Measurements from ENCODE around the gene IGSF9.

The IGSF9 gene

GRCh38 chr1:159951016-159951415 lies 5.6 kb upstream of the IGSF9 start:
- no peaks in the 10 kb centered on the region for H3K27me3 ChIP-seq (ENCODE audit: insufficient read depth, low read length, poor library complexity, severe bottlenecking)
- H2AFZ ChIP-seq (ENCODE audit: low read length) = no peak overlapping the region
- no peak overlapping the region for H3K9ac ChIP-seq (ENCODE audit: low read depth, low read length, poor library complexity, severe bottlenecking)
- no peaks in the 10 kb centered on the region for H3K4me1 ChIP-seq (ENCODE audit: insufficient read depth, low read length, poor library complexity, severe bottlenecking)
- H3K9me2 ChIP-seq (replicated peaks; ENCODE audit: low read depth, low read length) = no peaks in the 10 kb centered on the region
- no peaks in the 10 kb centered on the region for H4K20me1 ChIP-seq (ENCODE audit: insufficient read depth, low read length, poor library complexity, severe bottlenecking)
- no peaks in the 10 kb centered on the region for H3K9me3 ChIP-seq (ENCODE audit: insufficient read depth, low read depth, low read length)
- H3K4me3 ChIP-seq (ENCODE audit: low read length, poor library complexity, severe bottlenecking) = no peak overlapping the region
- no peak overlapping the region for H3K4me2 ChIP-seq (ENCODE audit: low read depth, low read length, poor library complexity, severe bottlenecking)
- TF ChIP-seq EZH2phosphoT487 (IDR thresholded peaks at IDR 0.05; ENCODE audit: borderline replicate concordance) (no peak), CTCF (conservative IDR thresholded peaks at IDR 0.05; ENCODE audit: low read length) (no peak)
- H3K79me2 ChIP-seq (ENCODE audit: insufficient read depth, low read length) = no peaks in the 10 kb centered on the region
- no peaks in the 10 kb centered on the region for H3K36me3 ChIP-seq (ENCODE audit: insufficient read depth, low read length)
- no peaks in the 10 kb centered on the region for H3F3A ChIP-seq (ENCODE audit: low read depth)

GRCh38 chr1:159949981-159950381 lies 4.6 kb upstream of the IGSF9 start:
- Histone ChIP-seq H3K36me3 (ENCODE audit: insufficient read depth, low read length) (no peaks in the 10 kb centered on the region), H3K9ac (ENCODE audit: low read depth, low read length, poor library complexity, severe bottlenecking) (no peak overlapping the region), H3K4me2 (ENCODE audit: low read depth, low read length, poor library complexity, severe bottlenecking) (no peak overlapping the region), H3K9me3 (ENCODE audit: insufficient read depth, low read depth, low read length) (no peaks in the 10 kb centered on the region), H4K20me1 (ENCODE audit: insufficient read depth, low read length, poor library complexity, severe bottlenecking) (no peaks in the 10 kb centered on the region), H3K27me3 (ENCODE audit: insufficient read depth, low read length, poor library complexity, severe bottlenecking) (no peaks in the 10 kb centered on the region), H3K9me2 (replicated peaks; ENCODE audit: low read depth, low read length) (no peaks in the 10 kb centered on the region), H3K4me1 (ENCODE audit: insufficient read depth, low read length, poor library complexity, severe bottlenecking) (peaks cover 5% of the 10 kb centered on the region), H2AFZ (ENCODE audit: low read length) (no peak overlapping the region), H3F3A (ENCODE audit: low read depth) (no peaks in the 10 kb centered on the region), H3K4me3 (ENCODE audit: low read length, poor library complexity, severe bottlenecking) (no peak overlapping the region), H3K79me2 (ENCODE audit: insufficient read depth, low read length) (no peaks in the 10 kb centered on the region)
- no peak for TF ChIP-seq CTCF (conservative IDR thresholded peaks at IDR 0.05; ENCODE audit: low read length)
- TF ChIP-seq EZH2phosphoT487 (IDR thresholded peaks at IDR 0.05; ENCODE audit: borderline replicate concordance) = no peak

GRCh38 chr1:159949123-159949522 lies 3.7 kb upstream of the IGSF9 start:
- H3K9me3 ChIP-seq (ENCODE audit: insufficient read depth, low read depth, low read length) = no peaks in the 10 kb centered on the region
- no peaks in the 10 kb centered on the region for H3K79me2 ChIP-seq (ENCODE audit: insufficient read depth, low read length)
- H3K36me3 ChIP-seq (ENCODE audit: insufficient read depth, low read length) = no peaks in the 10 kb centered on the region
- H3K27me3 ChIP-seq (ENCODE audit: insufficient read depth, low read length, poor library complexity, severe bottlenecking) = no peaks in the 10 kb centered on the region
- H2AFZ ChIP-seq (ENCODE audit: low read length) = no peak overlapping the region
- no peaks in the 10 kb centered on the region for H3K9me2 ChIP-seq (replicated peaks; ENCODE audit: low read depth, low read length)
- peaks cover 6% of the 10 kb centered on the region for H3K4me1 ChIP-seq (ENCODE audit: insufficient read depth, low read length, poor library complexity, severe bottlenecking)
- H4K20me1 ChIP-seq (ENCODE audit: insufficient read depth, low read length, poor library complexity, severe bottlenecking) = no peaks in the 10 kb centered on the region
- no peak overlapping the region for H3K9ac ChIP-seq (ENCODE audit: low read depth, low read length, poor library complexity, severe bottlenecking)
- no peak overlapping the region for H3K4me3 ChIP-seq (ENCODE audit: low read length, poor library complexity, severe bottlenecking)
- H3F3A ChIP-seq (ENCODE audit: low read depth) = no peaks in the 10 kb centered on the region
- no peak overlapping the region for H3K4me2 ChIP-seq (ENCODE audit: low read depth, low read length, poor library complexity, severe bottlenecking)
- TF ChIP-seq EZH2phosphoT487 (IDR thresholded peaks at IDR 0.05; ENCODE audit: borderline replicate concordance) (no peak), CTCF (conservative IDR thresholded peaks at IDR 0.05; ENCODE audit: low read length) (no peak)
